Activated B cell treated with CpG ODN at 0.5 μM for 24 hours (primary cell): ENCODE data around the gene HECTD1. TPM values are rescaled to one million over a fixed set of nuclear protein-coding genes. Genes with fewer than 3 reads are reported as not detected.
"Not testable (repeated sequence)": the region's sequence is repeated elsewhere in the genome, so short reads cannot be mapped to it uniquely, and the experiment has no call there.

Experiments
- ATAC-seq: fragments of 200-7000 bp; cut with Tn5 transposase; one replicate; pipeline ENCODE4 v1.10.0; 2021; ENCODE audit warnings: low read depth, mild to moderate bottlenecking, moderate library complexity
- CTCF ChIA-PET: fragments of 350-600 bp; sonication (Branson Sonifier 250); formaldehyde crosslinking; loops from one replicate; lab custom pipeline; 2021; ENCODE audit warnings: antibody characterized with exemption; lab: Charles Lee
- POLR2A ChIA-PET: fragments of 350-600 bp; sonication (Branson Sonifier 250); formaldehyde crosslinking; loops from one replicate; lab custom pipeline; 2021; ENCODE audit warnings: antibody characterized with exemption; lab: Charles Lee
- DNase-seq: peaks from one replicate; pipeline ENCODE4 v3.0.0; 2022
- H3K27ac Mint-ChIP-seq: one replicate; pipeline ENCODE4 v1.8.0; 2020; ENCODE audit warnings: mixed read lengths
- H3K27me3 Mint-ChIP-seq: one replicate; pipeline ENCODE4 v1.8.0; 2021; ENCODE audit warnings: mixed read lengths
- H3K36me3 Mint-ChIP-seq: one replicate; pipeline ENCODE4 v1.8.0; 2021; ENCODE audit warnings: low read depth, mixed read lengths
- H3K4me1 Mint-ChIP-seq: one replicate; pipeline ENCODE4 v1.8.0; 2021; ENCODE audit warnings: mixed read lengths
- H3K4me3 Mint-ChIP-seq: one replicate; pipeline ENCODE4 v1.8.0; 2020; ENCODE audit warnings: mild to moderate bottlenecking, mixed read lengths
- H3K9me3 Mint-ChIP-seq: one replicate; pipeline ENCODE4 v1.8.0; 2020; ENCODE audit warnings: mixed read lengths
- CTCF ChIP-seq: fragments of 200-600 bp; IDR thresholded peaks from one replicate; pipeline ENCODE4 v1.8.0; 2022; ENCODE audit warnings: antibody characterized with exemption, mild to moderate bottlenecking
- intact Hi-C: fragments of 100-400 bp; cut with micrococcal nuclease; formaldehyde crosslinking; loops from one replicate; pipeline ENCODE4 v1.15.1; 2024
- total RNA-seq: library from RNA; stranded (reverse); gene quantifications from 2 replicates; pipeline ENCODE4 v1.2.3, GENCODE V29; 2022

Gene HECTD1
- total RNA-seq, 1 donor from 2014 or later: 163 TPM

- no peak overlapping the region for H3K4me3 Mint-ChIP-seq
- ChIA-PET CTCF (interaction anchor here (0.7 to 1.2 kb wide), 2 partner anchors 17 to 380 kb away, joined by 3 to 4 read pairs; partner anchors contain the start of gene HECTD1), POLR2A (interaction anchor here (0.6 kb wide), 1 partner anchor 165 kb away, joined by 4 read pairs; the partner anchor contains the start of gene STRN3)
- no peaks in the 10 kb centered on the region for H3K9me3 Mint-ChIP-seq
- ATAC-seq (no peak), DNase-seq (no peak)
- H3K27ac Mint-ChIP-seq: no peak overlapping the region
- H3K36me3 Mint-ChIP-seq: peaks cover 46% of the 10 kb centered on the region
- peaks cover 30% of the 10 kb centered on the region for H3K4me1 Mint-ChIP-seq
- intact Hi-C loops: loop anchor here (2.0 kb wide), 1 partner anchor 16 kb away; the partner anchor contains the start of gene HECTD1
- TF ChIP-seq CTCF: no peak
- H3K27me3 Mint-ChIP-seq: no peaks in the 10 kb centered on the region
These were observed 16.8 kb downstream of the HECTD1 start for GRCh38 chr14:31190717-31191263.

DNA sequence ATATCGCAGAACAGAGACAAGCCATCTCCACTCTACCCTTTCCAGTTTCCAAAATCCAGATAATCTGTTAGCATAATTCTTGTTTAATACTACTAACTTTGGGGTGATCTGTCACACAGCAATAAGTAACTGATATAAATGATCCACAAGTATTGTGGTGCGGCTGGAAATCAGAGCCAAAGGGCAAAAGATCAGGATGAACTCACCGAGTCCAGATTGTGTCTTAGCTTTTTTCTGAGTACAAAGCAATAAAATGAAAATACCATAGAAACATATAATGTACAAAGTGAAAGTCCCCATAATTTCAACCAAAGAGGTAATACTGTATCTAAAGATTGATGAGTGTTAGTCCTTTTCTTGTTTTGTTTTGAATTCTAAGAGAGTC is 17.4 kb downstream of the HECTD1 start:
- DNase-seq (no peak), ATAC-seq (no peak)
- POLR2A ChIA-PET: no interaction called here
- no peak for TF ChIP-seq CTCF
- H3K9me3 Mint-ChIP-seq: no peaks in the 10 kb centered on the region
- H3K4me3 Mint-ChIP-seq: no peak overlapping the region
- CTCF ChIA-PET: interaction anchor here (1.2 kb wide), 1 partner anchor 17 kb away, joined by 3 read pairs; the partner anchor contains the start of gene HECTD1
- intact Hi-C loops: loop anchor here (2.0 kb wide), 1 partner anchor 17 kb away; the partner anchor contains the start of gene HECTD1
- peaks cover 50% of the 10 kb centered on the region for H3K36me3 Mint-ChIP-seq
- peaks cover 27% of the 10 kb centered on the region for H3K4me1 Mint-ChIP-seq
- no peak overlapping the region for H3K27ac Mint-ChIP-seq
- H3K27me3 Mint-ChIP-seq: no peaks in the 10 kb centered on the region

DNA sequence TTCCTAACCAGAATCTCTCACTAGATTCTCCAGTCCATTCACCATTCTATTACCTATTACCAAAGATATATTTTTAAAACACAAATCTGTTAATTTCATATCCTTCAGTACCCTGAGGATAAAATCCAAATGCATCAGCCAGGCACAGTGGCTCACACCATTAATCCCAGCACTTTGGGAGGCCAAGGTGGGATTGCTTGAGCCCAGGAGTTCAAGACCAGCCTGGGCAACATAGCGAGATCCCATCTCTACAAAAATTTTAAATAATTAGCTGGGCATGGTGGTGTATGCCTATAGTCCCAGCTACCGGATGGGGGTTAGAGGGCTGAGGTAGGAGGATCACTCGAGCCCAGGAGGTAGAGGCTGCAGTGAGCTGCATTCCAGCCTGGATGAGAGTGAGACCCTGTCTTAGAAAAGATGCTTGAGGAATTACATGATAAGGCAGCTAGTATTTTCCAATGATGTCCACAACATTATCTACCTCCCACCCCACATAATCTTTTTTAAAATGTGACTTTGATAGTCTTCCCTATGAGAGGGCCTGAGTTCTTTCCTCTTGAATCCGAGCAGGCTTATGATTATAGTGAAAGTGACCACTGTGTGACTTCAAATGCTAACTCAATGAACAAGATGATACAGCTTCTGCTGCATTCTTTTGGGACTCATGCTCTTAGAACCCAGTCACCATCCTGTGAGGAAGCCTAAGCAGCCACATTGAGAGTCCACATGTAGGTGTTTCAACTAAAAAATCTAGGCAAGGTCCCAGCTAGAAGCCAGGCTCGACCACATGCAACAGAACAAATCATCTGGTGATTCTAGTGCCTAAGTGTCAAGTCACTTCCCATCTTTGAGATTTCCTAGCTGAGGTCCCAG is 18.0 kb downstream of the HECTD1 start:
- intact Hi-C loops: loop anchor here (2.0 kb wide), 1 partner anchor 17 kb away; the partner anchor contains the start of gene HECTD1
- ATAC-seq (no peak), DNase-seq (no peak)
- no peak for TF ChIP-seq CTCF
- Mint-ChIP-seq H3K36me3 (peaks cover 52% of the 10 kb centered on the region), H3K27ac (no peak overlapping the region), H3K4me3 (no peak overlapping the region), H3K4me1 (peaks cover 24% of the 10 kb centered on the region), H3K27me3 (no peaks in the 10 kb centered on the region), H3K9me3 (no peaks in the 10 kb centered on the region)
- POLR2A ChIA-PET: no interaction called here
- CTCF ChIA-PET: interaction anchor here (1.2 to 1.5 kb wide), 2 partner anchors 13 to 18 kb away, joined by 3 read pairs; partner anchors contain the start of gene HECTD1

- DNase-seq (no peak), ATAC-seq (no peak)
- intact Hi-C loops: no loop called here
- Mint-ChIP-seq H3K27me3 (no peaks in the 10 kb centered on the region), H3K36me3 (peaks cover 47% of the 10 kb centered on the region), H3K9me3 (no peaks in the 10 kb centered on the region), H3K27ac (no peak overlapping the region), H3K4me1 (peaks cover 19% of the 10 kb centered on the region), H3K4me3 (no peak overlapping the region)
- ChIA-PET POLR2A (interaction anchor here (0.5 kb wide), 1 partner anchor 188 kb away, joined by 3 read pairs; no protein-coding TSS in a partner anchor), CTCF (interaction anchor here (1.5 kb wide), 1 partner anchor 13 kb away, joined by 3 read pairs; no protein-coding TSS in a partner anchor)
- TF ChIP-seq CTCF: no peak
These were observed 18.8 kb downstream of the HECTD1 start for GRCh38 chr14:31188744-31189143.

DNA sequence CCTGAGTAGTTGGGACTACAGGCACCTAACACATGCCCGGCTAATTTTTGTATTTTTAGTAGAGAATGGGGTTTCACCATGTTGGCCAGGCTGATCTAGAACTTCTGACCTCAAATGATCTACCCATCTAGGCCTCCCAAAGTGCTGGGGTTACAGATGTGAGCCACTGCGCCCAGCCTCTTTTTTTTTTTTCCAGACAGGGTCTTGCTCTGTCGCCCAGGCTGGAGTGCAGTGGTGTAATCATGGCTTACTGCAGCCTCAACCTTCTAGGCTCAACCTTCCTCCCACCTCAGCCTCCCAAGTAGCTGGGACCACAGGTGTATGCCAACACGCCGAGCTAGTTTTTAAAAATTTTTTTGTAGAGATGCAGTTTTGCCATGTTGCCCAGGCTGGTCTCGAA is 25.6 kb downstream of the HECTD1 start:
- intact Hi-C loops, POLR2A ChIA-PET, CTCF ChIA-PET, DNase-seq, H3K27ac Mint-ChIP-seq, H3K9me3 Mint-ChIP-seq, ATAC-seq, H3K27me3 Mint-ChIP-seq, H3K4me3 Mint-ChIP-seq: not testable (repeated sequence)
- peaks cover 44% of the 10 kb centered on the region for H3K36me3 Mint-ChIP-seq
- peaks cover 11% of the 10 kb centered on the region for H3K4me1 Mint-ChIP-seq
